Lower leg skin (tissue), 4 donors: Measurements from ENCODE around the gene NOL4L. TPM values are rescaled to one million over a fixed set of nuclear protein-coding genes. Genes with fewer than 3 reads are reported as not detected.

ENCODE experiments used
- DNase-seq, 2 donors: peaks; one replicate each; pipeline ENCODE4 v3.0.0-alpha.2; 2019; ENCODE audit warnings: low spot score in 2 of 2
- H3K4me3 ChIP-seq: fragments of 200-600 bp; sonication (generic); 2 replicates; pipeline ENCODE4 v1.5.1; 2017; ENCODE audit warnings: mild to moderate bottlenecking, low read depth; ENCODE audit not compliant: poor library complexity, severe bottlenecking
- POLR2A ChIP-seq, 2 donors: fragments of 450-650 bp; IDR thresholded peaks; one replicate each; pipeline ENCODE4 v1.6.1; 2016 to 2017; ENCODE audit warnings: antibody characterized with exemption in 2 of 2, mild to moderate bottlenecking in 1 of 2, moderate library complexity in 1 of 2
- WGBS, 2 donors: methylation state at CpG; one replicate each; pipeline ENCODE4 v1.1.5; 2018; 5-methylcytosine and 5-hydroxymethylcytosine counted together
- intact Hi-C: fragments of 100-400 bp; cut with DNase I; formaldehyde crosslinking; loops from one replicate; pipeline ENCODE4 v1.15.0; 2023; ENCODE audit warnings: low total_unique reads
- total RNA-seq, 4 donors: library from RNA; depleted of rRNA; stranded (reverse); fragments of >200 nt; gene quantifications; one replicate each; pipeline ENCODE4 v1.1.0, GENCODE V29; 2016
- TF ChIP-seq, protein P1 (sequence below), 3 donors: fragments of 450-650 bp; IDR thresholded peaks; one replicate each; pipeline ENCODE4 v1.5.1; 2016; ENCODE audit warnings: antibody characterized with exemption in 3 of 3, mild to moderate bottlenecking in 3 of 3, moderate library complexity in 2 of 3

NOL4L gene
- total RNA-seq, 4 donors from 2014 or later, result 4.6 to 10.4 (median 7.0) TPM

DNA sequence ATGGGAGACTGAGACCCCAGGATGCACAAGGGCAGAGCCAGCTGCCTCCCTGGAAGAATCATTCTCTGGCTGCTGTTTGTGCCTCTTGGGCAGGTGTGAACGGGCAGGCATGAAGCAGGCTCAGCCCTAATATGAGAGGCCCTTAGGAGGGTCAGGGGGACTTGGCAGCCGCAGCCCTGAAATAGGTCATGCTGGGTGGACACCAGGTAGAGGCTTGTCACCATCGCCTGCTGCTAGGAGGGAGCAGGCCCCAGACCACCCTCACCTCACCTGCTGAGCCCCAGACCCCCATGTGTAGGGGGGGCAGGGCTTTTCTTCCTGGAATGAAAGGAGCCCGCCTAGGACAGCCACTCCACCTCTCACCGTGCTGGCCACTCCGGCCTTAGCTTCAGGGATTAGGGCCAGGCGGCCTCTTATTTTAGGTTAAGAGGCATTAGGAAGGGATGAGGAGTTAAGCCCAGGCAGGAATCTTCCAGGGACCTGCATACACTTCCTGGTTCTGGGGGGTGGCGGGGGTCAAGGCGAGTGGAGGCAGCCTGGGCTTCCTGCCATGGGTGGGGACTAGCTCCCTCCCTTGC lies 134.6 kb downstream of the NOL4L start:
- intact Hi-C loops, result no loop called here
- no peak for TF ChIP-seq POLR2A (IDR thresholded peaks at IDR 0.05)
- TF ChIP-seq, protein P1, sequence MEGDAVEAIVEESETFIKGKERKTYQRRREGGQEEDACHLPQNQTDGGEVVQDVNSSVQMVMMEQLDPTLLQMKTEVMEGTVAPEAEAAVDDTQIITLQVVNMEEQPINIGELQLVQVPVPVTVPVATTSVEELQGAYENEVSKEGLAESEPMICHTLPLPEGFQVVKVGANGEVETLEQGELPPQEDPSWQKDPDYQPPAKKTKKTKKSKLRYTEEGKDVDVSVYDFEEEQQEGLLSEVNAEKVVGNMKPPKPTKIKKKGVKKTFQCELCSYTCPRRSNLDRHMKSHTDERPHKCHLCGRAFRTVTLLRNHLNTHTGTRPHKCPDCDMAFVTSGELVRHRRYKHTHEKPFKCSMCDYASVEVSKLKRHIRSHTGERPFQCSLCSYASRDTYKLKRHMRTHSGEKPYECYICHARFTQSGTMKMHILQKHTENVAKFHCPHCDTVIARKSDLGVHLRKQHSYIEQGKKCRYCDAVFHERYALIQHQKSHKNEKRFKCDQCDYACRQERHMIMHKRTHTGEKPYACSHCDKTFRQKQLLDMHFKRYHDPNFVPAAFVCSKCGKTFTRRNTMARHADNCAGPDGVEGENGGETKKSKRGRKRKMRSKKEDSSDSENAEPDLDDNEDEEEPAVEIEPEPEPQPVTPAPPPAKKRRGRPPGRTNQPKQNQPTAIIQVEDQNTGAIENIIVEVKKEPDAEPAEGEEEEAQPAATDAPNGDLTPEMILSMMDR (IDR thresholded peaks at IDR 0.05), result no peak
- 79 to 80% methylated on average over 9 of the region's 9 CpGs for WGBS, 2 donors
- DNase-seq, result no peak
- H3K4me3 ChIP-seq, result no peak overlapping the region

DNA sequence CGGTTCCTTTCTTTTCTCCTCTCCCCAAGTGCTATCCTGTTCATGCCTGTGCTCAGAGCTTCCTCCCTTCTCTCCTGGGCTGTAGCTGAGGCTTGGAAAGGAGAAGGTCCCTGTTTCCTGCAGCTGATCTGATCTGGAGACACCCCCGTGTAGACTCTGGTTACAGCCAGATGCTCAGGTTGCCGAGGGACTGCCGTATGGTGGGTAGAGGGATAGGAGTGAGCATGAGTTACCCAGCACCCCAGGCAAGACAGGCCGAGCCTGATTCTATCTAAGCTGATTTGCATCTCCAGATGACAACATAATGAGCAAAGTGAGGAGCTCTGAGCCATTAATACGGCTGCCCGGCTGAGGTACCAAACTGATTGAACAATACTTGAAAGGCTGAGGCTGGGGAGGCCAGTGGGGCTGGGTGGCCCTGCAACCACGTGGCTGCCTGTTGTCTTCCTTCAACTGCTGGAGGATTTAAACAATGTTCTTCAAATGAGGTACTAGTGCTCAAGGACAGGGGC lies 135.2 kb downstream of the NOL4L start:
- no peak overlapping the region for H3K4me3 ChIP-seq
- intact Hi-C loops, result no loop called here
- WGBS, 2 donors, result 26 to 43% methylated on average over 8 of the region's 8 CpGs
- no peak for TF ChIP-seq POLR2A (IDR thresholded peaks at IDR 0.05)
- TF ChIP-seq, protein P1 (IDR thresholded peaks at IDR 0.05), result no peak
- no peak for DNase-seq

DNA sequence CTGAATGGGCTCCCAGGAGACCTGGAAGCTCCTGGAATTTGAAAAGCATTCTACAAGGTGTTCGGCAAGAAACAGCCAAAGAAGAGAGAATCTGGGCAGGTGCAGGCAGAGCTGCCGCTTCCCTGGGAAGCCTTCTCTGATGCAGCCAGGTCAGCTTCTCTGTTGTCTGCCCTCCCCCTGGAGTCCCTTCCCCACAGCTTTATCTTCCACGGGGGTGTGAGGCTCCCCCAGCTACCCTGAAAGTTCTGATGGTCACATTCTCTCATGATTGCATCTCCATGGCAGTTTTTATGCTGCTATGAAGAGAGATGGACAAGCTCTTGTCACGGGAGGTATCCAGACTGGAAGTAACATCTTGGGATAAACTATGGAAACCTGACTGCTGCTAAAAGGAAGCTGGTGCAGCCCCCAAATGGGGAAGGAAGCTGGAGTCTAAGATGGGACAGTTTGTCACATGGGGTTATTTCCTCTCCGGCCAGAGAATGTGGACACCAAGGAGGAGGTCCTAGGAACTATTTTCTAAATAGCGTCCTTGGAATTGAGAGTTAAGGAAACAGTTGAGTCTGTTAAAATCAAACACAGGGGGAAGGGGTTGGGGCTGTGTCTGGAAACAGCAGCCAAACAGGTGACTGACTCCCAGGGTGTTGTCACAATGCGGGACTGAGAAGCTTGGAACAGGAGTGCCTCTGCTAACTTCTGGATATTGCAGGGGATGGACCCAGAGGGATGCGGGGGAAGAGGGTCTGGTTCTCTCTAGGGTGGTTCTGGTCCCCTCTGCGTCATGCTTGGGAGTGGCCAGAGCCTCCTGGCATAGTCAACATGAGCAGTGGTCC lies 135.9 kb downstream of the NOL4L start:
- no peak overlapping the region for H3K4me3 ChIP-seq
- WGBS, 2 donors, result 62 to 63% methylated on average over 9 of the region's 9 CpGs
- no peak for TF ChIP-seq POLR2A (IDR thresholded peaks at IDR 0.05)
- TF ChIP-seq, protein P1 (IDR thresholded peaks at IDR 0.05), result no peak
- intact Hi-C loops, result no loop called here
- no peak for DNase-seq

DNA sequence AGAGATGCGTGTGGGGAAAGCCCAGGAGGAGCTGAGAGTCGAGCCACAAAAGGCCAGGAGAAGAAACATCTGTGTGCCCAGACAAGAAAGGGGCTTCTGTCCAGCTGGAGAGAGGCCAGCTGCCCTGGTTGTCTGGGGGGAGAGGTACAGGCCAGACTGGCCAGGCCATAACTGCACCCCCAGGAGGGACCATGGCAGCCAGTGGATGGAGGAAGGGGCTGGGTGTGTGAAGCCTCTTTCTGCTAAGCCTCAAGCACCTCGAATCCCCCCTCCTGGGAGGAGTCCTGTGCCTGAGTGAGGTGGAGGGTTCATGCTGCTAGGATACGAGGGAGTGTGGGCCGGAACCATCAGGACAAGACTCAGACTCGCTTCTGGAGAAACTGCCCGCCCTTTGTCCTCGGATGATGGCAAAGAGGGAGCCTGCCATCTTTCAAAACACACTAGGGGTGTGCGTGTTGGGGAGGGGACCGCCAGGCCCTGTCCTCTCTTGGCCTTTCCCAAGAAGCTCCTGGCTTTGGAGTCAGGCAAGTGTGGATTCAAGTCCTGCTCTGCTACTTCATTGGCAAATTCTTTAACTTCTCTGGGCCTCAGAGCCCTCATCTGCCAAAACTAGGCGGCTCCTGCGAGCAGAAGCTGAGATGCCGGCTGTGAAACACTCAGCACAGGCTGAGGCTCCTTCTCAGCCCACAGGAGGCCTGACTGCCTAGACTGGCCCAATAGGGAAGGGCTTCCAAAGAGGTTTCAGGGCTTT lies 136.7 kb downstream of the NOL4L start:
- intact Hi-C loops, result no loop called here
- 55 to 66% methylated on average over 13 of the region's 13 CpGs for WGBS, 2 donors
- no peak overlapping the region for H3K4me3 ChIP-seq
- no peak for TF ChIP-seq POLR2A (IDR thresholded peaks at IDR 0.05)
- TF ChIP-seq, protein P1 (IDR thresholded peaks at IDR 0.05), result no peak
- peak in 1 of 2 donors; percentile 84 for DNase-seq

DNA sequence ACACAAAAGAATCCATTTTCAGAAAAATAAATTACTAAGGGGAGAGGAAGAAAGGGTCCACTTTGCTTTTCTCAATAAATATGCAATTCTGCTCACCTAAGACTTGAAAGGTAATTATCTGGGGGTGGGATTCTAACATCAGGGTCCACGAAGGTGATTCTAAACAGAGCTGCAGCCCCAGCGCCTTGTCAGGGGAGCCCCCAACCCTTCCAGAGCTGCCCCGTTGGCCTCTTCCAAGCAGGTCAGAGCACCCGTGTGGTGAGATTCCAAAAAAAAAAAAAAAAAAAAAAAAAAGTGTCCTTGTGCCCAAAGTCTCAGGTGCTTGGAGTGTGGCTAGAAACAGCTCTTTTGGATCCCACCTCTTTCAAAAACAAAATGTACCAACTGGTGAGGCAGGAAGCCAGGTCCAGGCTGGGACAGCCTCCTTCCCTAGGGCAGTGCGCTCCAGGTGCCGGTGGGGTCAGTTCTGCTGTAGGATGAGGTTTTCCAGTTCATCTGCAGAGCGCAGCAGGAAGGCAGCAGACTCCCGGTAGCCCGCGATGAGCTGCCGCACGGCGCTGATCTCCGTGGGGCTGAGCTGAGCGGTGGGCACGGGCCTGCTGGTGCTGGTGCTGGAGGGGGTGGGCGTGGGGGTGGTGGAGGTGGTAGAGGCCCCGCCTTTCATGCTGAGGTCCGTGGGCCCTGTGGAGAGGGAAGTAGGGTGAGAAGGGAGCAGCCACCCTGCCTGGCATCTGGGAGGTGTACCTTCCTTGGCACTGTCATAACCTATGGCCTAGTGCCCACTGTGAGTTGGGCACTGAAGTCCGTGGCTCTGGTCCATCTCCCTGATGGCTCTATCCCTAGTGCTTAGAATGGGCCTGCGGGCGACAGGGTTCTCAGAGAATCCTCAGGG lies 137.8 kb downstream of the NOL4L start:
- TF ChIP-seq, protein P1 (IDR thresholded peaks at IDR 0.05), result no peak
- no peak for TF ChIP-seq POLR2A (IDR thresholded peaks at IDR 0.05)
- no peak overlapping the region for H3K4me3 ChIP-seq
- intact Hi-C loops, result no loop called here
- DNase-seq, result peak in 1 of 2 donors; percentile 84
- WGBS, 2 donors, result 67 to 72% methylated on average over 22 of the region's 22 CpGs
